Endothelial cell of umbilical vein (primary cell): ENCODE data around the gene SPDYE4. TPM values are rescaled to one million over a fixed set of nuclear protein-coding genes. Genes with fewer than 3 reads are reported as not detected.

ENCODE experiments used
- BruUV-seq: library from RNA; stranded (reverse); fragments of 400-500 nt; replicated peaks from 2 replicates; lab custom pipeline; 2021; lab: Mats Ljungman, UMichigan
- CTCF ChIA-PET: fragments of 300-600, 350-600 bp; sonication (Branson Sonifier 250); formaldehyde crosslinking; loops from one replicate; lab custom pipeline; 2021; ENCODE audit warnings: antibody characterized with exemption, inconsistent platforms; lab: Charles Lee
- POLR2A ChIA-PET: fragments of 300-600, 350-600 bp; sonication (Branson Sonifier 250); formaldehyde crosslinking; loops from one replicate; lab custom pipeline; 2021; ENCODE audit warnings: antibody characterized with exemption, inconsistent platforms; lab: Charles Lee
- DNase-seq: peaks from one replicate; pipeline ENCODE4 v3.0.0-alpha.2; 2011; ENCODE audit warnings: low read depth, low spot score
- FAIRE-seq: peaks from 2 replicates; lab custom pipeline; 2011; peaks lifted over from hg19 to GRCh38; lab: Jason Lieb, UNC
- H2AFZ ChIP-seq: 2 replicates; pipeline ENCODE4 v1.6.0; 2012; ENCODE audit warnings: low read depth, low read length, control low read depth, inconsistent platforms
- H3K27ac ChIP-seq: 2 replicates; pipeline ENCODE4 v1.5.1; 2011; ENCODE audit warnings: low read depth, mild to moderate bottlenecking, control low read depth, low read length, moderate library complexity; ENCODE audit not compliant: insufficient read depth
- H3K27me3 ChIP-seq, 2 experiments: 2 replicates each; pipeline versions ENCODE4 v1.6.0 to v1.6.1; 2011; ENCODE audit warnings: low read length in 2 of 2, mixed read lengths in 1 of 2; ENCODE audit not compliant: control insufficient read depth in 2 of 2, insufficient read depth in 2 of 2
- H3K36me3 ChIP-seq, 2 experiments: 2 replicates in 1 of 2; 3 replicates in 1 of 2; pipeline ENCODE4 v1.5.1; 2011; ENCODE audit warnings: low read length in 2 of 2, mild to moderate bottlenecking in 1 of 2, moderate library complexity in 1 of 2; ENCODE audit not compliant: control insufficient read depth in 2 of 2, insufficient read depth in 2 of 2; ENCODE audit errors: extremely low read depth in 1 of 2
- H3K4me1 ChIP-seq: 3 replicates; pipeline ENCODE4 v1.5.1; 2011; ENCODE audit warnings: mild to moderate bottlenecking, low read length; ENCODE audit not compliant: control insufficient read depth, insufficient read depth; ENCODE audit errors: extremely low read depth
- H3K4me2 ChIP-seq: 2 replicates; pipeline ENCODE4 v1.6.1; 2011; ENCODE audit warnings: low read length, control low read depth, mixed read lengths; ENCODE audit not compliant: insufficient read depth
- H3K4me3 ChIP-seq, 3 experiments: fragments of 200-600 bp in 1 of 3; sonication (generic), shearing (Covaris generic) in 1 of 3; replicated peaks in 1 of 3; 2 replicates each; pipeline ENCODE4 v1.5.1; 2011 to 2016; ENCODE audit warnings: control low read depth in 3 of 3, low read length in 3 of 3, mild to moderate bottlenecking in 2 of 3, inconsistent platforms in 1 of 3, low read depth in 1 of 3, moderate library complexity in 1 of 3; ENCODE audit not compliant: insufficient read depth in 1 of 3
- H3K79me2 ChIP-seq: 2 replicates; pipeline ENCODE4 v1.6.0; 2012; ENCODE audit warnings: low read length, inconsistent platforms; ENCODE audit not compliant: control insufficient read depth, insufficient read depth
- H3K9ac ChIP-seq: replicated peaks from 2 replicates; pipeline ENCODE3; 2011; ENCODE audit warnings: low read length, control low read depth; ENCODE audit not compliant: insufficient read depth; ENCODE audit errors: extremely low read depth
- H3K9me1 ChIP-seq: replicated peaks from 3 replicates; pipeline ENCODE4 v1.6.0; 2011; ENCODE audit warnings: mild to moderate bottlenecking, low read length; ENCODE audit not compliant: control insufficient read depth, insufficient read depth; ENCODE audit errors: extremely low read depth
- H3K9me3 ChIP-seq: replicated peaks from 2 replicates; pipeline ENCODE4 v1.5.1; 2012; ENCODE audit warnings: low read length, inconsistent platforms; ENCODE audit not compliant: control insufficient read depth, insufficient read depth
- H4K20me1 ChIP-seq: replicated peaks from 2 replicates; pipeline ENCODE3; 2011; ENCODE audit warnings: mild to moderate bottlenecking, low read length; ENCODE audit not compliant: control insufficient read depth, insufficient read depth; ENCODE audit errors: extremely low read depth
- CTCF ChIP-seq, 2 donors: IDR thresholded peaks; 1 replicate in 1 of 2; 2 replicates in 1 of 2; pipeline ENCODE4 v1.5.1; 2011; ENCODE audit warnings: low read length in 2 of 2, mild to moderate bottlenecking in 2 of 2, moderate library complexity in 2 of 2, control low read depth in 1 of 2, inconsistent platforms in 1 of 2, low read depth in 1 of 2; ENCODE audit not compliant: insufficient read depth in 1 of 2; ENCODE audit errors: extremely low read depth in 1 of 2
- FOS ChIP-seq: IDR thresholded peaks from 2 replicates; pipeline ENCODE4 v1.6.1; 2011; ENCODE audit warnings: mild to moderate bottlenecking, low read length, moderate library complexity, borderline replicate concordance; ENCODE audit not compliant: insufficient read depth
- GATA2 ChIP-seq: IDR thresholded peaks from 2 replicates; pipeline ENCODE4 v1.7.0; 2011; ENCODE audit warnings: low read depth, mild to moderate bottlenecking, moderate library complexity, mixed read lengths, low read length; ENCODE audit not compliant: insufficient read length, insufficient read depth
- MYC ChIP-seq: IDR thresholded peaks from one replicate; pipeline ENCODE4 v1.6.1; 2011; ENCODE audit warnings: mild to moderate bottlenecking, low read depth, low read length
- dilution Hi-C: fragments of 300-500 bp; cut with MboI; formaldehyde crosslinking; loops from one replicate; pipeline ENCODE4 v1.15.0; 2019; ENCODE audit warnings: low sequenced_read_pairs; ENCODE audit not compliant: extremely low pct_ligation_motif_present
- intact Hi-C: fragments of 100-400 bp; cut with micrococcal nuclease; formaldehyde crosslinking; loops from one replicate; pipeline ENCODE4 v1.10.0; 2022
- polyA plus RNA-seq, 4 experiments: library from polyadenylated mRNA; depleted of rRNA in 3 of 4; stranded (reverse) in 3 of 4; unstranded in 1 of 4; fragments of >200 nt; gene quantifications; 2 replicates each; pipeline versions ENCODE4 v1.2.1 to v1.2.3, GENCODE V29; 2011 to 2012; ENCODE audit warnings: missing spikeins in 1 of 4
- total RNA-seq: library from RNA; stranded (reverse); gene quantifications from 2 replicates; pipeline ENCODE4 v1.2.3, GENCODE V29; 2021

SPDYE4 gene
- total and polyA plus RNA-seq, 2 donors (not counting 3 experiments of a cell fraction or from before 2014, with no cell fraction given), result not detected

GRCh38 chr17:8785547-8786413, 27.4 kb upstream of the SPDYE4 start:
- no TSS peak for BruUV-seq
- peak; percentile 87 for FAIRE-seq

More at GRCh38 chr17:8785547-8786413, 27.4 kb upstream of the SPDYE4 start:
- Histone ChIP-seq H3K9ac (no peak overlapping the region), H4K20me1 (no peaks in the 10 kb centered on the region), H3K4me1 (no peaks in the 10 kb centered on the region), H3K4me2 (no peak overlapping the region), H3K27me3 (no peaks in the 10 kb centered on the region), H3K4me3 (no peak overlapping the region), H3K9me3 (no peaks in the 10 kb centered on the region), H3K27ac (no peak overlapping the region), H3K9me1 (no peaks in the 10 kb centered on the region), H2AFZ (no peak overlapping the region), H3K36me3 (no peaks in the 10 kb centered on the region), H3K79me2 (no peaks in the 10 kb centered on the region)
- intact Hi-C loops, result loop anchor here (1.0 kb wide), 3 partner anchors 31 to 402 kb away; partner anchors contain the start of gene RPL26
- CTCF ChIA-PET, result interaction anchor here (0.6 to 3.0 kb wide), 37 partner anchors 9 to 769 kb away, joined by 3 to 51 read pairs (median 4); partner anchors contain the start of genes MFSD6L and NDEL1
- dilution Hi-C loops, result no loop called here
- peak; percentile 70 for DNase-seq
- TF ChIP-seq MYC (no peak), FOS (no peak), CTCF (IDR thresholded peaks at IDR 0.05; ENCODE audit: extremely low read depth in 1 of 2, insufficient read depth in 1 of 2, low read depth in 1 of 2, low read length in 2 of 2) (peak; percentile 81 to 90), GATA2 (no peak)
- POLR2A ChIA-PET, result no interaction called here
